Stimulated activated CD8-positive, alpha-beta memory T cell treated with anti-CD3 and anti-CD28 coated beads, Interleukin-15, amount 100 ng/mL, for 24 hours (primary cell): Measurements from ENCODE around the gene ZNF552.
A peak's percentile ranks its signal among the peaks of the same experiment; 100 is the strongest.

Experiments
- DNase-seq: peaks from one replicate; pipeline ENCODE4 v3.0.0-alpha.2; 2020; ENCODE audit warnings: low read depth

ZNF552 gene

DNA sequence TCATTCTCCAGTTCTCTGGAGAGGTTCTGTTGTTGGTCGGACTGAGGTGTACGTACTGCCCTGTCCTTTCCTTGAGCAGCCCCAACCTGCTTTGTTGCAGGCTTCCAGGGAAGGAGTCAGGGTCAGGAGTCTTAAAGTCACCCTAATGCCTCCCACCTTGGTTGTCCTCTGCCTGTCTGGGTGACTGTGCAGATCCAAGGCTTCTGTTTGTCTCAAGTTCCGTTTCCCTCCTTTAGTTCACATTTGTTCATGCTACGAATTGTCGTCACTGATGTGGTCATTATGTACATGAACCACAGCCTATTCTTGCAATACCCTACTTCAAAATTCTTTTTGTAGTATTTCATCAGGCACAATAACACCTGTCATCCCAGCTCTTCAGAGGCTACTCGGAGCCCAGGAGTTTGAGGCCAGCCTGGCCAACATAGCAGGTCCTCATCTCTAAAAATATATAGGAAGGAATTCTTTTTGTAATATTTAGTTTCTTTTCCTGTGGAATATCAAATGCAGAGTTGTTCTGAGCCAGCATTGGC, 37.9 kb downstream of the ZNF552 start:
- DNase-seq: no peak

DNA sequence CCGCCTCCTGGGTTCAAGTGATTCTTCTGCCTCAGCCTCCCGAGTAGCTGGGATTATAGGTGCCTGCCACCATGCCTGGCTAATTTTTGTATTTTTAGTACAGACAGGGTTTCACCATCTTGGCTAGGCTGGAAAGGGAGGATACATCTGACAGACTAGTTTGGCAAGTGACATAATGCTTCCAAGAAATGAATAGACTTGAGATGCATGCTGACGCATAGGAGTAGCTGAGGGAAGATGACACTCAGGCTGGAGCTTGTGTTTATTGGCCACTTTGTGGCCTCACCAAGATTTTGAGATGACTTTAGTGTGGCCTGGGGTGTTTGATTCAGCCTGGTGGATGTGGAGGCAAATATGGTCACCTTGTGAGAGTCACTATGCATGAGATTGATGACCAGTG, 41.2 kb downstream of the ZNF552 start:
- no peak for DNase-seq

DNA sequence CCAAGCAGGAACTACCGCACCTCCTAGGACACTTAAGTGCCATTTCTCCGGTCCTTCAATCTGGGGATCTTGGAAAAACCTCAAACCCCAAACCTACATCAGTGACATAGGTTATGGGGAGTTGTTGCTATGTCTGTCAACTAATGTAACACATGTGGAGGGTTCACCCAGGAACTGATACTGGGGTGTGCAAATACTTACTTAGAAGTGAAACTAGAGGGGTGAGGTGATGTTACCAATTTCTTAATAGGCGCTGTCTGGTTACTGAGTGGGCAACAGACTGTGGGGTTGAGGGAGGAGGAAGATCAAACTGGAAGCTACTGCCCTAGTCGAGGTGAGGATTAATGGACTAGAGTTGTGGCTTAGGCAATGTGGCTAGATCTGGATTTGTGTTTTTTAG, 43.3 kb downstream of the ZNF552 start:
- no peak for DNase-seq

DNA sequence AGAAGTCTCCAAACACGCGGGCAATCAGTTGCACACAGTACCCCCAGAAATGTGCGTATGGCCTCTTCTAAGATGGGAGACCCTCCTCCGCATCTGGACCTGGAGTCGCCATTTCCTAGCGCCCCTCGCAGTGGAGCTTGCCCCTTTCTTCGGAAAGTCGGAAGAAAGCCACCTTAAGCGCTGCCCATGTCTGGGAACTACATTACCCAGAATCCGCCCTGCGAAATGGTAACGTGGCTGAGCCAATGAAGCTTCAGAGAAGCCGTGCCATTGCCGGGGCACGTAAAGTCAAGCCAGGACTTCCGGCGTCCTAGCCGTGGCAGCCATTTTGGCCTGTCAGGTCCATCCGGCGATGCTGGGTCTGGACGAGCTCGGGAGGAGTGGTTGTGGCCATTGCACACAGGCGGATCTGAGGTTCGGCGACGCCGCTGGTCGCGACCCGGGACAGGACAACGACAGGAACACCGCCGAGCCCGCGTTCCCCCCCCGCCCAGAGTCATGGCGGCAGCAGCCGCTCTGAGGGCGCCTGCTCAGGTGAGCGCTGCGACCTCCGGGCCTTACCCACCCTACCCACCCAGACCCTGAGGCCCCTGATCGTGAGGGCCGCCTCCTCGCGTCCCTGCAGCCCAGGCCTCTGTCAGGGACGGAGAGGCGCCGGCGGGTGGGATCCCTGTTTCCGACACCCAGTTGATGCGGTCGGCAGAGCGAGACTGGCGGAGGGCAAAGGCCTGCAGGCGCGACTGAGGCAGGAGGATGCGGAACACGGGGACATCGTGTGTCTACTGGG, 45.2 kb downstream of the ZNF552 start, which contains the start of gene ZNF586:
TSS of gene ZNF586 (plus strand) at position 332 of the 787 bp plus-strand sequence. CDS start at position 499, 167 bp downstream.
- peak; percentile 64 for DNase-seq

DNA sequence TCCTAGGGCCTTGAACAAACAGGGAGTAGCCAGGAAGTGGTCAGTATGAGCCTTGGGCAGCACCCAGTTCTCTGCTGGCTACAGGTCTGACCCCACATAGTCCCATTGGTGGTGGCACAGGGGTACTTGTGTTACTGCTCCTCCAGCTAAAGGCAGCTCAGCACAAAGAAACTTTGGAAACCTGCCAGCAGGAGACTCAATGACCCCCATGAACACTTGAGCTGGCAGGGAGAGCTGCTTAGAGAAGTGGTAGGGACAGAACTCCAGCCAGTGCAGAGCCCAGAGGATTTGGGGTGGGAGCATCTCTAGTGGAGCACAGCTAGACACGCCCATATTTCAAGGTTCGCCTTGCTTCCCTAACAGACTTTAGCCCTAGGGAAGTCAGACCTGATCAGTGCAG, 55.6 kb downstream of the ZNF552 start:
- DNase-seq: no peak

DNA sequence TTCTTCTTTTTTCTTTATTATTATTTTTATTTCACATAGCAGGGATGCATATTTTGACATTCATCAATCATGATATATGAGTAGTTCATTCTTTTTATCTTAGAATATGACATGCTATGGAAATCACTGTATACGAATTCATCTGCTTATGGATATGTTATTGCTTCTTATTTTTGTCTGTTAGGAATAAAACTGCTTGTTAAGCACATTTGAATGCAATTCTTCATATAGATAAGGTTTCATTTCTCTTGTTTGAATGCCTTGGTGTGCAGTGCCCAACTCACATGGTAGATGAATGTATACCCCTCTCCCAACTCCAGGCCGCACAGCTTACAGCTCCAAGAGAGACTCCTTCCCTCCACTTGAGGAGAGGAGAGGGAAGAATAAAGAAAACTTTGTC, 56.8 kb downstream of the ZNF552 start:
- DNase-seq: no peak
